ENCODE measurements around the gene NOTCH2.

GRCh38 chr1:119966681-119967080 is 102.8 kb downstream of the NOTCH2 start:
- no peak for TF ChIP-seq POLR2A (IDR thresholded peaks at IDR 0.05; ENCODE audit: borderline replicate concordance, extremely low read depth, insufficient read depth, insufficient read length)
- TF ChIP-seq ATF3 (IDR thresholded peaks at IDR 0.05): no peak
- TF ChIP-seq CTCF (IDR thresholded peaks at IDR 0.05 in 2 of 3, conservative IDR thresholded peaks at IDR 0.05 in 1 of 3; ENCODE audit: borderline replicate concordance in 1 of 3, insufficient read depth in 1 of 3, low read depth in 2 of 3, low read length in 2 of 3): no peak

Data from HCT116 (cell line).